Endothelial cell of umbilical vein (primary cell): ENCODE measurements around the gene STK39. TPM values are rescaled to one million over a fixed set of nuclear protein-coding genes. Genes with fewer than 3 reads are reported as not detected.

Experiments
- BruUV-seq: library from RNA; stranded (reverse); fragments of 400-500 nt; replicated peaks from 2 replicates; lab custom pipeline; 2021; lab: Mats Ljungman, UMichigan
- CTCF ChIA-PET: fragments of 300-600, 350-600 bp; sonication (Branson Sonifier 250); formaldehyde crosslinking; loops from one replicate; lab custom pipeline; 2021; ENCODE audit warnings: antibody characterized with exemption, inconsistent platforms; lab: Charles Lee
- POLR2A ChIA-PET: fragments of 300-600, 350-600 bp; sonication (Branson Sonifier 250); formaldehyde crosslinking; loops from one replicate; lab custom pipeline; 2021; ENCODE audit warnings: antibody characterized with exemption, inconsistent platforms; lab: Charles Lee
- DNase-seq: peaks from one replicate; pipeline ENCODE4 v3.0.0-alpha.2; 2011; ENCODE audit warnings: low read depth, low spot score
- FAIRE-seq: peaks from 2 replicates; lab custom pipeline; 2011; peaks lifted over from hg19 to GRCh38; lab: Jason Lieb, UNC
- H2AFZ ChIP-seq: 2 replicates; pipeline ENCODE4 v1.6.0; 2012; ENCODE audit warnings: low read depth, low read length, control low read depth, inconsistent platforms
- H3K27ac ChIP-seq: 2 replicates; pipeline ENCODE4 v1.5.1; 2011; ENCODE audit warnings: low read depth, mild to moderate bottlenecking, control low read depth, low read length, moderate library complexity; ENCODE audit not compliant: insufficient read depth
- H3K27me3 ChIP-seq, 2 experiments: 2 replicates each; pipeline versions ENCODE4 v1.6.0 to v1.6.1; 2011; ENCODE audit warnings: low read length in 2 of 2, mixed read lengths in 1 of 2; ENCODE audit not compliant: control insufficient read depth in 2 of 2, insufficient read depth in 2 of 2
- H3K36me3 ChIP-seq, 2 experiments: 2 replicates in 1 of 2; 3 replicates in 1 of 2; pipeline ENCODE4 v1.5.1; 2011; ENCODE audit warnings: low read length in 2 of 2, mild to moderate bottlenecking in 1 of 2, moderate library complexity in 1 of 2; ENCODE audit not compliant: control insufficient read depth in 2 of 2, insufficient read depth in 2 of 2; ENCODE audit errors: extremely low read depth in 1 of 2
- H3K4me1 ChIP-seq: 3 replicates; pipeline ENCODE4 v1.5.1; 2011; ENCODE audit warnings: mild to moderate bottlenecking, low read length; ENCODE audit not compliant: control insufficient read depth, insufficient read depth; ENCODE audit errors: extremely low read depth
- H3K4me2 ChIP-seq: 2 replicates; pipeline ENCODE4 v1.6.1; 2011; ENCODE audit warnings: low read length, control low read depth, mixed read lengths; ENCODE audit not compliant: insufficient read depth
- H3K4me3 ChIP-seq, 3 experiments: fragments of 200-600 bp in 1 of 3; sonication (generic), shearing (Covaris generic) in 1 of 3; replicated peaks in 1 of 3; 2 replicates each; pipeline ENCODE4 v1.5.1; 2011 to 2016; ENCODE audit warnings: control low read depth in 3 of 3, low read length in 3 of 3, mild to moderate bottlenecking in 2 of 3, inconsistent platforms in 1 of 3, low read depth in 1 of 3, moderate library complexity in 1 of 3; ENCODE audit not compliant: insufficient read depth in 1 of 3
- H3K79me2 ChIP-seq: 2 replicates; pipeline ENCODE4 v1.6.0; 2012; ENCODE audit warnings: low read length, inconsistent platforms; ENCODE audit not compliant: control insufficient read depth, insufficient read depth
- H3K9ac ChIP-seq: replicated peaks from 2 replicates; pipeline ENCODE3; 2011; ENCODE audit warnings: low read length, control low read depth; ENCODE audit not compliant: insufficient read depth; ENCODE audit errors: extremely low read depth
- H3K9me1 ChIP-seq: replicated peaks from 3 replicates; pipeline ENCODE4 v1.6.0; 2011; ENCODE audit warnings: mild to moderate bottlenecking, low read length; ENCODE audit not compliant: control insufficient read depth, insufficient read depth; ENCODE audit errors: extremely low read depth
- H3K9me3 ChIP-seq: replicated peaks from 2 replicates; pipeline ENCODE4 v1.5.1; 2012; ENCODE audit warnings: low read length, inconsistent platforms; ENCODE audit not compliant: control insufficient read depth, insufficient read depth
- H4K20me1 ChIP-seq: replicated peaks from 2 replicates; pipeline ENCODE3; 2011; ENCODE audit warnings: mild to moderate bottlenecking, low read length; ENCODE audit not compliant: control insufficient read depth, insufficient read depth; ENCODE audit errors: extremely low read depth
- CTCF ChIP-seq, 2 donors: IDR thresholded peaks; 1 replicate in 1 of 2; 2 replicates in 1 of 2; pipeline ENCODE4 v1.5.1; 2011; ENCODE audit warnings: low read length in 2 of 2, mild to moderate bottlenecking in 2 of 2, moderate library complexity in 2 of 2, control low read depth in 1 of 2, inconsistent platforms in 1 of 2, low read depth in 1 of 2; ENCODE audit not compliant: insufficient read depth in 1 of 2; ENCODE audit errors: extremely low read depth in 1 of 2
- EZH2 ChIP-seq: IDR thresholded peaks from 2 replicates; pipeline ENCODE4 v1.6.1; 2012; ENCODE audit warnings: borderline replicate concordance, low read depth, mild to moderate bottlenecking, moderate library complexity, low read length, inconsistent platforms; ENCODE audit not compliant: severe bottlenecking
- FOS ChIP-seq: IDR thresholded peaks from 2 replicates; pipeline ENCODE4 v1.6.1; 2011; ENCODE audit warnings: mild to moderate bottlenecking, low read length, moderate library complexity, borderline replicate concordance; ENCODE audit not compliant: insufficient read depth
- GATA2 ChIP-seq: IDR thresholded peaks from 2 replicates; pipeline ENCODE4 v1.7.0; 2011; ENCODE audit warnings: low read depth, mild to moderate bottlenecking, moderate library complexity, mixed read lengths, low read length; ENCODE audit not compliant: insufficient read length, insufficient read depth
- JUN ChIP-seq: IDR thresholded peaks from 2 replicates; pipeline ENCODE4 v1.6.1; 2011; ENCODE audit warnings: borderline replicate concordance, low read depth; ENCODE audit not compliant: insufficient read length, insufficient read depth
- MYC ChIP-seq: IDR thresholded peaks from one replicate; pipeline ENCODE4 v1.6.1; 2011; ENCODE audit warnings: mild to moderate bottlenecking, low read depth, low read length
- POLR2A ChIP-seq: IDR thresholded peaks from 2 replicates; pipeline ENCODE4 v1.6.1; 2012; ENCODE audit warnings: low read depth, mild to moderate bottlenecking, control low read depth, low read length
- POLR2AphosphoS5 ChIP-seq: IDR thresholded peaks from 2 replicates; pipeline ENCODE4 v1.6.1; 2012; ENCODE audit warnings: low read depth, mild to moderate bottlenecking, control low read depth, low read length, moderate library complexity; ENCODE audit not compliant: insufficient read depth
- dilution Hi-C: fragments of 300-500 bp; cut with MboI; formaldehyde crosslinking; loops from one replicate; pipeline ENCODE4 v1.15.0; 2019; ENCODE audit warnings: low sequenced_read_pairs; ENCODE audit not compliant: extremely low pct_ligation_motif_present
- intact Hi-C: fragments of 100-400 bp; cut with micrococcal nuclease; formaldehyde crosslinking; loops from one replicate; pipeline ENCODE4 v1.10.0; 2022
- polyA plus RNA-seq, 4 experiments: library from polyadenylated mRNA; depleted of rRNA in 3 of 4; stranded (reverse) in 3 of 4; unstranded in 1 of 4; fragments of >200 nt; gene quantifications; 2 replicates each; pipeline versions ENCODE4 v1.2.1 to v1.2.3, GENCODE V29; 2011 to 2012; ENCODE audit warnings: missing spikeins in 1 of 4
- total RNA-seq: library from RNA; stranded (reverse); gene quantifications from 2 replicates; pipeline ENCODE4 v1.2.3, GENCODE V29; 2021
- TF ChIP-seq, protein P1 (sequence below): IDR thresholded peaks from 2 replicates; pipeline ENCODE4 v1.6.1; 2011; ENCODE audit not compliant: insufficient read depth, insufficient read length

Gene STK39
- total and polyA plus RNA-seq, 2 donors (not counting 3 experiments of a cell fraction or from before 2014, with no cell fraction given) = 4.6 to 13.1 TPM

- Histone ChIP-seq H3K4me3 (no peak overlapping the region), H3K9me1 (no peaks in the 10 kb centered on the region), H3K27ac (no peak overlapping the region), H3K9me3 (no peaks in the 10 kb centered on the region), H3K36me3 (no peaks in the 10 kb centered on the region), H3K79me2 (no peaks in the 10 kb centered on the region), H3K9ac (no peak overlapping the region), H3K27me3 (no peaks in the 10 kb centered on the region), H3K4me2 (no peak overlapping the region), H3K4me1 (no peaks in the 10 kb centered on the region), H2AFZ (no peak overlapping the region), H4K20me1 (no peaks in the 10 kb centered on the region)
- ChIA-PET POLR2A (no interaction called here), CTCF (no interaction called here)
- no TSS peak for BruUV-seq
- no peak for FAIRE-seq
- dilution Hi-C loops = no loop called here
- DNase-seq = no peak
- intact Hi-C loops = no loop called here
- no peak for TF ChIP-seq GATA2
- TF ChIP-seq POLR2A = no peak
- TF ChIP-seq MYC = no peak
- no peak for TF ChIP-seq POLR2AphosphoS5
- TF ChIP-seq, protein P1, sequence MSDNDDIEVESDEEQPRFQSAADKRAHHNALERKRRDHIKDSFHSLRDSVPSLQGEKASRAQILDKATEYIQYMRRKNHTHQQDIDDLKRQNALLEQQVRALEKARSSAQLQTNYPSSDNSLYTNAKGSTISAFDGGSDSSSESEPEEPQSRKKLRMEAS = no peak
- TF ChIP-seq JUN = no peak
- no peak for TF ChIP-seq EZH2
- TF ChIP-seq CTCF (IDR thresholded peaks at IDR 0.05; ENCODE audit: extremely low read depth in 1 of 2, insufficient read depth in 1 of 2, low read depth in 1 of 2, low read length in 2 of 2) = no peak
- no peak for TF ChIP-seq FOS
Observed at GRCh38 chr2:167987026-167987425, 260.4 kb downstream of the STK39 start.
